Right atrium auricular region (tissue), 2 donors: ENCODE data around the gene SMYD3. TPM values are rescaled to one million over a fixed set of nuclear protein-coding genes. Genes with fewer than 3 reads are reported as not detected.

ENCODE experiments used
- DNase-seq: peaks from one replicate; pipeline ENCODE4 v3.0.0-alpha.2; 2019; ENCODE audit warnings: low spot score
- H3K27ac ChIP-seq, 2 donors: fragments of 200-600 bp; sonication (generic); 1 replicate in 1 of 2; 2 replicates in 1 of 2; pipeline ENCODE4 v1.5.1; 2016 to 2019
- H3K27me3 ChIP-seq, 2 donors: fragments of 200-600 bp; sonication (generic); one replicate each; pipeline versions ENCODE4 v1.5.1 to v1.6.0; 2017 to 2019
- H3K36me3 ChIP-seq: fragments of 200-600 bp; sonication (generic); one replicate; pipeline ENCODE4 v1.5.1; 2016
- H3K4me1 ChIP-seq, 2 donors: fragments of 200-600 bp; sonication (generic); one replicate each; pipeline versions ENCODE4 v1.5.1 to v1.6.0; 2017 to 2019
- H3K4me3 ChIP-seq, 2 donors: fragments of 200-600 bp; sonication (generic); 1 replicate in 1 of 2; 2 replicates in 1 of 2; pipeline ENCODE4 v1.5.1; 2017 to 2019; ENCODE audit warnings: mild to moderate bottlenecking in 1 of 2, moderate library complexity in 1 of 2
- H3K9me3 ChIP-seq, 2 donors: fragments of 200-600 bp; sonication (generic); one replicate each; pipeline ENCODE4 v1.5.1; 2019
- total RNA-seq, 2 donors: library from RNA; depleted of rRNA; stranded (reverse); fragments of >200 nt; gene quantifications; one replicate each; pipeline ENCODE4 v1.1.0, GENCODE V29; 2016
- TF ChIP-seq, protein P1 (sequence below), 2 donors: fragments of 200-600 bp; sonication (generic); IDR thresholded peaks; one replicate each; pipeline ENCODE4 v1.5.1; 2019; ENCODE audit warnings: antibody characterized with exemption in 2 of 2

The SMYD3 gene
- total RNA-seq, 2 donors from 2014 or later = 7.9 to 8.5 TPM

DNA sequence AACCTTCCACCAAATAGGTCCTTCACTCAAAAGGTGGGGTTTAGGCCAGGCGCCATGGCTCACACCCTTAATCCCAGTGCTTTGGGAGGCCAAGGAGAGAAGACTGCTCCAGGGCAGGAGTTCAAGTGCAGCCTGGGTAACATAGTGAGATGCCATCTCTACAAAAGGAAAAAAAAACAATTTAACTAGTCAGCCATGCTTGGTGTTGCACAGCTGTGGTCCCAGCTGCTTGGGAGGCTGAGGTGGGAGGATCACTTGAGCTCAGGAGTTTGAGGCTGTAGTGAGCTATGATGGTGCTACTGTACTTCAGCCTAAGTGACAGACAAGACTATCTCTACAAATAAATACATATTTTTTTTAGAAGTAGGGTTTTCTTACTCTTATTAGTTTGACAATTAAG, 734.8 kb downstream of the SMYD3 start:
- H3K27me3 ChIP-seq = no peaks in the 10 kb centered on the region
- H3K36me3 ChIP-seq = no peaks in the 10 kb centered on the region
- no peak overlapping the region for H3K4me3 ChIP-seq
- peaks cover 0 to 12% of the 10 kb centered on the region in 2 donors for H3K4me1 ChIP-seq
- no peak overlapping the region for H3K27ac ChIP-seq
- DNase-seq = no peak
- TF ChIP-seq, protein P1, sequence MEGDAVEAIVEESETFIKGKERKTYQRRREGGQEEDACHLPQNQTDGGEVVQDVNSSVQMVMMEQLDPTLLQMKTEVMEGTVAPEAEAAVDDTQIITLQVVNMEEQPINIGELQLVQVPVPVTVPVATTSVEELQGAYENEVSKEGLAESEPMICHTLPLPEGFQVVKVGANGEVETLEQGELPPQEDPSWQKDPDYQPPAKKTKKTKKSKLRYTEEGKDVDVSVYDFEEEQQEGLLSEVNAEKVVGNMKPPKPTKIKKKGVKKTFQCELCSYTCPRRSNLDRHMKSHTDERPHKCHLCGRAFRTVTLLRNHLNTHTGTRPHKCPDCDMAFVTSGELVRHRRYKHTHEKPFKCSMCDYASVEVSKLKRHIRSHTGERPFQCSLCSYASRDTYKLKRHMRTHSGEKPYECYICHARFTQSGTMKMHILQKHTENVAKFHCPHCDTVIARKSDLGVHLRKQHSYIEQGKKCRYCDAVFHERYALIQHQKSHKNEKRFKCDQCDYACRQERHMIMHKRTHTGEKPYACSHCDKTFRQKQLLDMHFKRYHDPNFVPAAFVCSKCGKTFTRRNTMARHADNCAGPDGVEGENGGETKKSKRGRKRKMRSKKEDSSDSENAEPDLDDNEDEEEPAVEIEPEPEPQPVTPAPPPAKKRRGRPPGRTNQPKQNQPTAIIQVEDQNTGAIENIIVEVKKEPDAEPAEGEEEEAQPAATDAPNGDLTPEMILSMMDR (IDR thresholded peaks at IDR 0.05) = no peak
- no peaks in the 10 kb centered on the region for H3K9me3 ChIP-seq

DNA sequence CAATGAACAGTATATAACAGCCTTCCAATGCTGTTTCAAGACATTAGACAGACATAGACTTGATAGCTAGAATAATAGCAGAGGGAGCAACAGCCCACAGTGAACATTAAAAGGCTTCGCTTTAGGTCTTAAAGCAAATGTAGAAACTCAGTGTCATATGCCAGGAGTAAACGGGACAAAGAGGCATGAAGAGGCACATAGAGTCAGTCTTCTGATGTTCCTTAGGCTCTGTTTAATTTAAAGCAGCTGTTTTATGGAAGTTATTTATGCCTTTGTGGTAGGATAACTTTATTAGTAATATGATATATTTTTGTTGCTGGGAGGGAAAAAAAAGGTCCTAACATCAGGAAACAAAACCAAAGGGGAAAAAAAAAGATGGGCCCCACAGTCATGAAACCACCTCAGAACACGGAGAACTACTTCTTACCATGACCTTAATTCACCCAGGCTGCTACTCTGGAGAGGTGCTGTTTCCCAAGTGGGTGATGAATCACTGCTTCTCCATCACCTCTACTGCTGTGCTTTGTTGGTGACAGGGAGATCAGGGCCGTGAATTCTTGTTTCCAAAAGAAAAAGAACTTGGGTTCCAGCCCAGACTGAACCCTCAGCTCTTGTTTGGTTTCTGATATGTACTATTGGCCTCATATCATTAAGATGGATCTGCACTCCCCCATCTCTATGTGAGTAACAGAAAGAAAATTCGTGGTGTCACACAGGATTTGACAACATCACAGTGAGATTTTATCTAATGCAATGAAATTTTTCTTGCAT, 735.4 kb downstream of the SMYD3 start:
- no peak for DNase-seq
- H3K9me3 ChIP-seq = no peaks in the 10 kb centered on the region
- no peaks in the 10 kb centered on the region for H3K36me3 ChIP-seq
- peaks cover 0 to 12% of the 10 kb centered on the region in 2 donors for H3K4me1 ChIP-seq
- no peaks in the 10 kb centered on the region for H3K27me3 ChIP-seq
- TF ChIP-seq, protein P1 (IDR thresholded peaks at IDR 0.05) = no peak
- no peak overlapping the region for H3K27ac ChIP-seq
- H3K4me3 ChIP-seq = no peak overlapping the region

DNA sequence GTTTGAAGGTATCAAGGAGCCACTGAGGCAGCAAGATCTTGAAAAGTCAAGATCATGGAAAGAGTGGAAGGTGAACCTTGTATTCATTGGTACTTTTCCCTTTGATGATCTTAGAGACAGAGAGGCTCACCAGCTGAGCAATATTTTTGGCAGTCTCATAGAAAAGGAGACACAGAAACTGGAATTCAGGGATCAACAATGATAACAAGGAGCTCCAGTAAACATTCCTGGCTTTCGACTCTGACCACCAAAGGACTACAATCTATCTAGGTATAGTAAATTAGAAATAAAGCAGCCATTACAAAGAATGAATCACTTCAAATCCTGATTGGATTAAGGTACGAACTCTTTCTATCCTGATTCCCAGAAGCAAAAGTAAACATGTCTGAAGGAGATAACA, 736.9 kb downstream of the SMYD3 start:
- DNase-seq = no peak
- Histone ChIP-seq H3K4me3 (no peak overlapping the region), H3K36me3 (no peaks in the 10 kb centered on the region), H3K4me1 (peaks cover 0 to 12% of the 10 kb centered on the region in 2 donors), H3K27ac (no peak overlapping the region), H3K27me3 (no peaks in the 10 kb centered on the region), H3K9me3 (no peaks in the 10 kb centered on the region)
- TF ChIP-seq, protein P1 (IDR thresholded peaks at IDR 0.05) = no peak

DNA sequence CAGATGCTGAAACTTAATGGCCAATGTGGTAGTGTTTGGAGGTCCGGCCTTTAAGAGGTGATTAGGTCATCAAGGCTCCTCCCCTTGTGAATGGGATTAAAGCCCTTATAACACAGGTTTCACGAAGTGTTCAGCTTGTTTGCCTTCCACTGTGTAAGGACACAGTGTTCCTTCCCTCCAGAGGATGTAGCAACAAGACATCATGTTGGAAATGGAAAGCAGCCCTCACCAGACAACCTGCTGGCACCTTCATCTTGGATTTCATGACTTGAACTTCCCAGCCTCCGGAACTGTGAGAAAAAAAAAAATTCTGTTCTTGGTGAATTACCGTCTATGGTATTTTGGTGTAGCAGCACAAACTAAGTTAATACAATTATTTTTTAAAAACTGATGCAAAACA, 738.5 kb downstream of the SMYD3 start:
- Histone ChIP-seq H3K36me3 (no peaks in the 10 kb centered on the region), H3K4me3 (no peak overlapping the region), H3K27ac (no peak overlapping the region), H3K9me3 (no peaks in the 10 kb centered on the region), H3K27me3 (no peaks in the 10 kb centered on the region), H3K4me1 (peaks cover 0 to 12% of the 10 kb centered on the region in 2 donors)
- DNase-seq = no peak
- TF ChIP-seq, protein P1 (IDR thresholded peaks at IDR 0.05) = no peak

DNA sequence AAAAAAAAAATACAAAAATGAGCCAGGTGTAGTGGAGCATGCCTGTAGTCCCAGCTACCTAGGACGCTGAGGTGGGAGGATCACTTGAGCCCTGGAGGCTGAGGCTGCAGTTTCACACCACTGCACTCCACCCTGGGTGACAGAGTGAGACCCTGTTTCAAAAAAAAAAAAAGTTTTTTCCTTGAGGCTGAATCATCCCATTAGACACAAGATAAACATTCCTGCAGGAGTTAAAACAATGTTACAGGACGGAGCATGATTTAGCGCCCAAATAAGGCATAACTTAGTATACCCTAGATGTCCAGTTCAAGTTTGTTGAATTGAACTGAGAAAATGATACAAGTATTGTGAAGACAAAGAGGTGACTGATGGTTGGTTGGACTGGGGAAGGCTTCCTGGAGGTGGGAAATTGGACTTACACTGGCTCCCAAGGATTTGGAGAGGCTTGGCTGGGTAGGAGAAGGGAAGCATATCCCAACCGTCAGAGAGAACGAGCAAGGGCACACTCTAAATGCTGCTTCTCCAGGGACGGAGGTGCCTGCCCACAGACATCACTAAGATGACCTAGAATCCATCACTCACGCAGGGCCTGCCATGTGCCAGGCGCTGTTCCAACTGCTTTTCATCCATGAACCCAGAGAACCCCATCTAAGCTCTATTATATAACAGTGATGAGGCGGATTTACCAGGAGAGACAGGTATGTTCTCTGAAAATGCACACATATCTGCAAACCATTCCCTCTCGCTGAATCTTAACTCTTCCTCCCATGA, 741.7 kb downstream of the SMYD3 start:
- Histone ChIP-seq H3K27ac (no peak overlapping the region), H3K27me3 (no peaks in the 10 kb centered on the region), H3K36me3 (no peaks in the 10 kb centered on the region), H3K9me3 (no peaks in the 10 kb centered on the region), H3K4me1 (no peaks in the 10 kb centered on the region), H3K4me3 (no peak overlapping the region)
- TF ChIP-seq, protein P1 (IDR thresholded peaks at IDR 0.05) = no peak
- no peak for DNase-seq
